IPS-18c (cell line): ENCODE data around the gene CDRT15L2.
"Not testable (repeated sequence)": the region's sequence is repeated elsewhere in the genome, so short reads cannot be mapped to it uniquely, and the experiment has no call there.

ENCODE experiments used
- H3K4me3 ChIP-seq: 2 replicates; pipeline ENCODE4 v1.7.0; 2013; ENCODE audit warnings: low read depth, mild to moderate bottlenecking, low read length, moderate library complexity; ENCODE audit not compliant: insufficient read depth
- H3K9me3 ChIP-seq: one replicate; pipeline ENCODE4 v1.6.1; 2013; ENCODE audit warnings: mild to moderate bottlenecking, low read length, moderate library complexity; ENCODE audit not compliant: control insufficient read depth, insufficient read depth

Gene CDRT15L2

DNA sequence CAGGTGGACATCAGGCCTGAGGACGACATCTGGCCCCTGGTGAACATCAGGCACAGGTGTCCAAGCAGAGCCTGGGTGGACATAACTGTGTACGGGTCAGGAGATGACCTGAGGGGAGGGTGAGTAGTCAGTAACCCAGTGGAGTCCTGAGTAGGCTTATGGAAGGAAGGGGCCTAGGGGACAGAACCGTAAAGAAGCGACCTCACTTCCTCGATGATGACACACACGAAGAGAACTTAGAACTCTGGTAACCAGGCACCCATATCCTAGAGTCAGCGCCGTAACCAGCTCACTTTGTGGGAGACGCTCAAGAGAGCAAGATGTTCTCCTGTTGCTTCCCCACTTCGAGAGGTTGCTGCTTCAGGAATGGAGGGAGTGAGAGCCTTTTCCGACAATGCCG lies at the start of gene CDRT15L2:
Gene CDRT15L2, plus strand, starts transcription at position 301 of the 400 bp plus-strand sequence. Its CDS starts 20 bp downstream, at position 321.
- not testable (repeated sequence) for H3K9me3 ChIP-seq, H3K4me3 ChIP-seq

DNA sequence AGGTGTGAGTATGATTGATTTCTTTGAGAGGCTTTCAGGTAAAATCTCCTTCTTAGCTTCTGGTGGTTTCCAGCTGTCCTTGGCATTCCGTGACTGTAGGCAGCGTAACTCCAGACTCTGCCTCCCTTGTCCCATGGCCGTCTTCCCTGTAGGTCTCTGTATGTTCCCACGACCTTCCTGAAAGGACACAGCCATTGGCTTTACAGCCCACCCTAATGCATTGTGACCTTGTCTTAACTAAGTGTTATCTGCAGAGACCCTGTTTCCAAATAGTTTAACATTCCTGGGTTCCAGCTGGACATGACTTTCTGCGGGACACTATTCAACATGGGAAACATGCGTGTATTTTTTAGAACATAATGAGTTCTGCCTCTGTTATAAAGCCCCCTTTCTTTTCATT lies 49.4 kb upstream of the CDRT15L2 start:
- not testable (repeated sequence) for H3K9me3 ChIP-seq, H3K4me3 ChIP-seq

DNA sequence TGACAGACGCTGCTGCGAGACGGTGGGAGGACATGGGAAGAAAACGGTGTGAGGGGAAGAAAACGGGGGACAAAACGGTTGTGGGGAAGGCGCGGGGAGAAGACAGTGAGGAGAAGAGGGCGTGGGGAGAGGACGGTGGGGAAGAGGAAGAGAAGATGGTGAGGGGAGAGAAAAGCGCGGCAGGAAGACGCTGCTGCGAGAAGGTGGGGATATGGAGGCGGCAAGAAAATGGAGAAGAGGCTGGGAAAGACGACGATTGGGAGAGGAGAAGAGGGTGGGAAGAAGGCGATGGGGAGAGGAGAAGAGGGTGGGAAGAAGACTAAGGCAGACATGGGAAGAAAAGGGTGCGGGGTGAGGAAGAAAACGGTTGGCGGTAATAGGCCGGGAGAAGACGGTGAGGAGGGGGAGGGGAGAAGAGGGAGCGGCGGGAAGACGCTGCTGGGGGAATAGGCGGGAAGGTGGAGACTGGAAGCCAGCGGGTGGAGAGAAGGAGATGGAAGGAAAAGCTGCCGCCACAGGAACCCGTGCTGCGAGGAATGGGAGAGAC lies 46.9 kb upstream of the CDRT15L2 start:
- not testable (repeated sequence) for H3K9me3 ChIP-seq
- peak overlapping the region; percentile 36; the same call in 1 of the 2 replicates for H3K4me3 ChIP-seq

DNA sequence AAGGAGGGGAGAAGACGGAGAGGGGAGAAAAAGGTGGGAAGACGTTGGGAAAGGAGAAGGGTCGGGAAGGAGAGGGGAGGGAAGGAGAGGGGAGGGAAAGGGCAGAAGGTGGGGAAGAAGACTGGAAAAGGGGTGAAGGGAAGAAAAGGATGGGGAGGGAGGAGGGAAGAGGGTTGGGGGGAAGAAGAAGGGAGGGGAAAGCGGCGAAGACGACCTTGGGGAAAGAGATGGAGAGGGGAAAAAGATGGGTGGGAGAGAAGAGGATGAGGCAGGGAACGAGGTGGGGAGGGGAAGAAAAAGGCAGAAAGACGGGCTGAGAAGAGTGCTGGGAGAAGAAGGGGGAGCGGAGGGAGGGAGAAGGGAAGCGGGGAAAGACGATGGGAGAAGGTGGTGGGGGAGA lies 46.3 kb upstream of the CDRT15L2 start:
- H3K9me3 ChIP-seq: not testable (repeated sequence)
- peak overlapping the region; percentile 46; the same call in 1 of the 2 replicates for H3K4me3 ChIP-seq

DNA sequence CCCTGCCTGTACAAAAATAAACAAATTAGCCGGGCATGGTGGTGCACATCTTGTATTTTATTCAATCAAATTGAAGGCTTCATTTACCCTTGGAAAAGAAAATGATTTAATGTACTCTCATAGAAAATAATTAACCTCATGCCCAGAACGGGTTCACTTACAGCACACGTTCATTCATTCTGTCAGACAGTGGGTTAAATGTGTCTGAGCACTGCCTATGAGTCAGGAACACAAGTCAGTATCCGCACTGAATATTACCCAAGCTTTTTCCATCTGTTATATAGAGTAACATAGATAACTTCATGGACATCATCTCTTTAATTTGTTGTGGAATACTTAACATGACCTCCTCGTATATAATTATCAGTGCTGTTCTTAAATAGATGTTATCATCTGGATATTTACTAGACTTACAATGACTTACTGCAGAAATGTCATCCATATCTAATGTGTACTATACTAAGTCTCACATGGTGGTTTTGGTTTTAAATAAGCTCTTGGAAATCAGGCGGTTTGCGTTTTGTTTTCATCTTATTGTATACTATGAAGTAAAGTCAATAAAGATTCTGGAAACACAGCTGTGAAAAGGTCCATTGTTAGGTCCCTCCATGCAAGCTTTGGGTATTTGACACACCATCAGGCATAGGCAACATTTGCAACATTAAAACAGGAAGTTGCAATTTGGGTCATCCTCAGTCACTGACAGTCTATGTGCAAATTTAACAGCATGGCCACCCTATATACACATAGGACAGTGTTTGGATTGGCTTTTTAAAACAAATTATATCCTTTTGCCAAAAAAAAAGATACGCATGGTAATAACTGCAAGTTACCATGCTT lies 44.6 kb upstream of the CDRT15L2 start:
- not testable (repeated sequence) for H3K9me3 ChIP-seq, H3K4me3 ChIP-seq

DNA sequence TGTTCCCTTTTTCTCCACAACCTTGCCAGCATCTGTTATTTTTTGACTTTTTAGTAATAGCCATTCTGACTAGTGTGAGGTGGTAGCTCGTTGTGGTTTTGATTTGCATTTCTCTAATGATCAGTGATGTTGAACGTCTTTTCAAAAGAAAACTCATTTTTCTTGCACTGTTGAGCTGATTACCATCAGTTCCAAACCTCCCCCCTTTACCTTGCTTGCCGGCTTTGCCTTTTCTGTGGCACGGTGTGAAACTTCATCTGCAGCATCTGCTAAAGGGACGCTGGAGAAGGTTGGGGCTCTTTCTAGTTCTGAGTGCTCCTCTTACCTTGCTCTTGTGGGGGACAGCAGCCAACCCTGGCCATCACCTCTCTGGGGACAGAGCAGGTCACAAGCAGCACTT lies 39.1 kb upstream of the CDRT15L2 start:
- H3K4me3 ChIP-seq: not testable (repeated sequence)

DNA sequence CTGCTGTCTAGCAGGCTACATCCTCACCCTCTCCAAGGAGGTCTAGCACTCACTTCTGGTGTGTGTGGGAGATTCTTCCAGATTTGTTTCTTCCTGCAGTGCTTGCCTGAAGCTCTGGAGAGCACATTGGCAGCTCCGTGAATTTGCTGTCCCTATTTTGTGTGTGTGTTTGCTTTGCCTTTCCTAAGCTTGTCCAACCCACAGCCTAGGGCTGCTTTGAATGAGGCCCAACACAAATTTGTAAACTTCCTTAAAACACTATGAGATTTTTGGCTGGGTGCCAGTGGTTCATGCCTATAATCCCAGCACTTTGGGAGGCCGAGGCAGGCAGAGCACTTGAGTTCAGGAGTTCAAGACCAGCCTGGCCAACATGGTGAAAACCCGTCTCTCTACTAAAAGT lies 38.7 kb upstream of the CDRT15L2 start:
- not testable (repeated sequence) for H3K4me3 ChIP-seq

More for the DNA sequence above, 39.1 kb upstream of the CDRT15L2 start:
- not testable (repeated sequence) for H3K9me3 ChIP-seq

DNA sequence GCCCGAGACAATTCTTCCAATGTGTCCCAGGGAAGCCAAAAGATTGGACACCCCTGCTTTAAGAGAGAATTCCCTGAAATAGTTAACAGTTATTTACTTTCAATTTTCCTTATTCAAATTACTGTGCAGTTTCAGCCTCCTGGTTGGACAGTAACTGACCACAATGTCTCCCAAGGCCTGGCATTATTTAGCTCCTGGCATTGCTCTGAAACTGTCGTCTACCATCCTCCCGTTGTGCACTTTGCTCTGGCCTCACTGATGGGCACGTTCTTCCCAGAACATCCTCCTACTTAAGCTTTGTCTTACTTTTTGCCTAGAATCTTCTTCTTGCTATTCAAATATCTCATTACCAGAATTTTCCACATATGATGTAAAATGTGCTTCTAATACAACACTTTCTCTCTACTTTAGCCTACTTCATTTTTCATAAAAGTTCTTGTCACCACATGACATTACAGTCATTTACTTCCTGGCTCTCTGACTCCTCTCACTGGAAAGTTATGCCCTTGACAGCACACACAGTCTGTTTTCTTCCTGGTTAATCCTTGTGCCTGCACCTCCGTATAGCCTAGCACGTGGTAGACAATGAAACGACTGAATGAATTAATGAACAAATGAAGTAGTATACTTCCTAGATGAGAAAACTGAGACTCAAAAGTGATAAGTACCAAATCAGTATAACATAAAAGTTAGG lies 37.5 kb upstream of the CDRT15L2 start:
- H3K9me3 ChIP-seq, H3K4me3 ChIP-seq: not testable (repeated sequence)

More for the DNA sequence above, 38.7 kb upstream of the CDRT15L2 start:
- H3K9me3 ChIP-seq: not testable (repeated sequence)

DNA sequence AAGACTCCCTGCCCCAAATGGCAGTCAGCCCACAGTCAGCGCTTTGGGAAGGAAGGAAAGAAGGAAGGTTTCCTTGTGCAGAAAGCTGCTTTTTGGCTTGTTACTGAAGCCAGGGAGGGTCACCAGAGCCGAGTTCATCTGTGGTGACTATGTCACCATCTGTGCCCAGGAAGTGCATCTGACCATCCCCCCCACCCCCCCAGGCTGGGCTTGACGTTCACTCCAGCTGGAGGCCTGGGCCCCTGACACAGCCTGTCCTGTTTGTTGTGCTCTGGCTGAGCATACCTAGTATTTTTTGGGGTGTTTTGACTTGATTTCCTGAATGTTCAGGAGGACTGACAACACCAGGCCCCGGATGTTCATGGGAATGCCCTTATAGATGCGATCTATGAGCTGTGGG lies 31.6 kb upstream of the CDRT15L2 start:
- H3K9me3 ChIP-seq, H3K4me3 ChIP-seq: not testable (repeated sequence)

DNA sequence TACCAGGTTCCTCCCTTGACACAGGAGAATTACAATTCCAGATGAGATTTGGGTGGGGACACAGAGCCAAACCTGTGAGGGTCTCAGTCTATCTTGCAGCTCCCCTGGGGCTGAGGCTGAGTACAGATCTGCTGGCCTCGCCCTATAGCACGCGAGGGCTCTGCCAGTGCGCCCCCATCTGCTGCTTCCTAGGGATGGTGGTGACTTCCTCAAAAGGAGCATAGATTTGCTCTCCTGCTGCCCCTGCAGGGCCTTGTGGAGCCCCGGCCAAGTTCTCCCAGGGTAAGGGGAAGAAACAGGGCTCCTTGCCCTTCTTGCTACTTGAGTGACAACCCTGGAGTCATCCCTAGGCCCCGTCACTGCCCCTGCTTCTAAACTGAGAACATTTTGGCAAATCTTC lies 26.6 kb upstream of the CDRT15L2 start:
- not testable (repeated sequence) for H3K9me3 ChIP-seq, H3K4me3 ChIP-seq

DNA sequence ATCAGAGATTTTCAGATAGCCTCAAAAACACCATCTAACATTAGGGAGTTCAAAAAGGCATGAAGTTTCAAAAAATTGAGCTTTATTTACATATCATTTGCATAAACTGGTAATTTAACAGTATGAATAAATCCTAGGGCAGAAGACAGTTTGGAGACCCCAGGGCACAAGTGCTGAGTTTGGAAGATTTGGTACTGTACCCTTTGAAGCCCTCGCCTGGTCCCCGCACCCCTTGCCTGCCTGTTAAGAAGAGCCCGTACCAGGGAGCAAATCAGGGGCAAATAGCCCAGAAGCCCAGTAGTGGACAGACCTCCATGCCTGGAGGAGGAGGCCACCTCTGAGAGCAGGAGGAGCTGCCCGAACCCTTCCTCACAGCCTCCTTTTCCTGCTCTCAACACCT lies 24.8 kb upstream of the CDRT15L2 start:
- H3K4me3 ChIP-seq, H3K9me3 ChIP-seq: not testable (repeated sequence)

DNA sequence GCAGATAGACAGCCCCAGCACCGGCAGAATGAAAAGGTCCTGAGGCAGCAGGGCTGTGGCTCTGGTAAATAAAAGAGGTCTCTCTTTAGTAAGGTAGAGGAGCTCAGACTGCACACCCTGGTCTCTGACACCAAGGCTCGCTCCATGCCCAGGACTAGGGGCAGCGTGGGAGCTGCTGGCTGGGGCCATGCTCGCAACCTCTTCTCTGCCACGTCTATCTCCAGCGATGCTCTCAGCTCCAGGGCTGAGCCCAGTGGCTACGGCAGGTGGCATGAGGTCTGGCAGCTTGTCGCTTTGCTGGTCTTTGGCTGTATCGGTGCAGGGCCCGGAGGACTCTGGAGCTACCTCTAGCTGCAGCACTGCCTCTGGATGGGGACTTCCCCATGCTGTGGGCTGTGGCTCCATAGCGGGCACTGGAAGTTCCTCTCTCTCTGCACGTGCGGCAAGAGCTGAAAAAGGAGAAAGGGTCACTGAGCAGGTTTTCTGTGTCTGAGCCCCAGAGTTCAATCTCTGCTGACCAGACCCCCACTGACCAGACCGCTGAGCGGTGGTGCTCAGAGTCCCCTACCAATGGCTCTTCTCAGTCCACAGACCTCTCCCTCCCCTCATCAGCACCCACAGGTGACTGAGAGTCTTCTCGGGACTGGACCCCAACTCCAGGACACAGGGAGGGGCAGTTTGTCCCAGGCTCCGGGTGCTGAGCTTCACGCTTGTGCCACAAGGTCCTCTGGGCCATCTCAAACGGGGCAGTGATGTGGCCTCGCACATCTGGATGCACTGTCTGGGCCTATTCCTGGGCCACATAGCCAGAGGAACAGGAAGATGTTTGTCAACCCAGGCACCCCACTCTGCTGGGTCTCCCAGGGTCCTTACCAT lies 24.2 kb upstream of the CDRT15L2 start:
- not testable (repeated sequence) for H3K9me3 ChIP-seq, H3K4me3 ChIP-seq

DNA sequence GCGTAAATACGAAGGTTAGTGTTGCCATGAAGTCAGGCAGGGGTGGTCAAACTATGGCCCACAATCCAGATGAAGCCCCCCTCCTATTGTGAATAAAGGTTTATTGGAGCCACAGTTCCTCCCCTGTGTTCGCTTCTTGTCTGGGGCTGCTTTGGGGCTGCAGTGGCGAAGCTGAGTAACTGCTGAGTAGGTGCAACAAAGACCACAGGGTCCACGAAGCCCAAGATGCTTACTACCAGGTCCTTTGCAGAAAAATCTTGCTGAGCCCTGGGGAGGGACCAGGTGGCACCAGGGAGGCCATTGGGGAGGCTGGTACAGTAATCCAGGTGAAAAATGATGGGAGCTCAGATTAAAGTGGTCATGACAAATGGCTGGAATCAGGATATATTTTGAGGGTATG lies 21.4 kb upstream of the CDRT15L2 start:
- H3K9me3 ChIP-seq, H3K4me3 ChIP-seq: not testable (repeated sequence)

DNA sequence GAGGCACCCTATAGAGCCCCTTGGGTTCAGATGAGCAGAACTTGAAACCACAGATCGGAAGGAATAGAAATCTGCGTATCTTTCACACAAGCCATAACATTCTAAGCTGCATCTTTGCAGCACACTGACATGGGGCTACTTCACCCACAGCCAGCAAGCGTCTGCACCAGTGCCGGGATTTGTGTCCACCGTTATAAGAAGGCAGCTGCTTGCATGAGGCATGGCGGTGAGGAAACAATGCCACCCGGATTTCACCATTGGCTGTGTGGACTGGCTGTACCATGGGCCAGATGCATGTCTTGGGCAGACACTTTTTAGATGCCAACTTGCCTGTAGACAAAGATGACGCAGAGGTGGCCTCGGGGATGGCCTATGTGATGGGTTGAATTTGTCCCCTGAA lies 20.5 kb upstream of the CDRT15L2 start:
- not testable (repeated sequence) for H3K9me3 ChIP-seq, H3K4me3 ChIP-seq

DNA sequence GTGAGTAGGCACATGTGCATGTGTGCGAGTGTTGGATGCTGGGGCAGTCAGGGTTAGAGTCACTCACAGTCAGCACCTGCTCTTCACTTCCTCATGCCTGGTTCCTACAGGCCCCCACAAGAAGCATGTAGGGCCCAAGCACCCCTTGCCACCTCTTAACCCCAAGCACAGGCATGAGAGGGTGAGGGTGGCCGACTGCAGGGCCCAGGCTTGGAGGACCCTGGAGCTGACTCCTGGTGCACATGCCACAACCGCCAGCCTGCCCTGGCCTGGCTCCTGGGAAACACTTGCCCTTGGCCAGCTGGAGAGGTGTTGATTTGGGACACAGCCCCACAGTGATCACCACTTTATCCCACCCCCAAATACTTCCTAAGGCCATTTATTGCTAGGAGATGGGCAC lies 16.9 kb upstream of the CDRT15L2 start:
- H3K9me3 ChIP-seq: no peaks in the 10 kb centered on the region
- H3K4me3 ChIP-seq: no peak overlapping the region

DNA sequence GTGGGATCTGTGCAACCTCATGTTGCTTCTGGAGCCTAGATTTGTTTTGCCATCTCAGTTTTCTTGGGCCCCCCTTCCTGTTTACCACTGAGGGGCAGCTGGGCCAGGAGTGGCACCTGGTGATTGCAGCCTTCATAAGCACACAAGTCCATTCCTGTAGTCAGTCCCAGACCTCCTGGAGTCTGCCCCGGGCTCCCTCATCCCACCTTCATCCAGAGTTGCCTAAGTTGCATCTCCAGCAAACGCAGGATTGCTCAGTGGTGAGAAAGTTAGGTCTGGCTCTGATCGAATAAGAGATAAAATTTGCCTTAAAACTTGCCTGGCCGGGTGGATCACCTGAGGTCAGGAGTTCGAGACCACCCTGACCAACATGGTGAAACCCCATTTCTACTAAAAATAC lies 14.3 kb upstream of the CDRT15L2 start:
- H3K9me3 ChIP-seq: not testable (repeated sequence)

DNA sequence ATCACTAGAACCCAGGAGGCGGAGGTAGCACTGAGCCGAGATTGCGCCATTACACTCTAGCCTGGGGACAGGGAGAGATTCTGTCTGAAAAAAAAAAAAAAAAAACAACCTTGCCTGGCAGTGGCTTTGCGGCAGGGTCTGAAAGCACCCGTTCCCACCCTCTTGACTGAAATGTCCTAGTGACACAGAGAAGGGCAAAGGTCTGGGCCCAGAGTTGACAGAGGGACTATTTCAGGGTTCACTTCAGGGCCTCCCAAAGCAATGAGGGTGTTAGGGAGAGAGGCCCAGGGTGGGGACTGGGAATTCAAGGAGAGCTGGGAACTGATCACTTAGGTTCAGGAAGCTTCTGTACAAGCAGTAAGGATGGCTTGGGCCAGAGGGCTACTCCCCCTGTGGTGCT lies 13.8 kb upstream of the CDRT15L2 start:
- Histone ChIP-seq H3K9me3 (no peaks in the 10 kb centered on the region), H3K4me3 (no peak overlapping the region)

More for the DNA sequence above, 14.3 kb upstream of the CDRT15L2 start:
- not testable (repeated sequence) for H3K4me3 ChIP-seq
